Endodermal cell (in vitro differentiated cells): ENCODE measurements around the gene COIL. TPM values are rescaled to one million over a fixed set of nuclear protein-coding genes. Genes with fewer than 3 reads are reported as not detected.

Experiments used
- DNase-seq: peaks from one replicate; pipeline ENCODE4 v3.0.0-alpha.2; 2017
- H3K27ac ChIP-seq: 2 replicates; pipeline ENCODE4 v1.5.1; 2013; ENCODE audit warnings: mild to moderate bottlenecking, low read depth, low read length, moderate library complexity
- H3K27me3 ChIP-seq: 2 replicates; pipeline ENCODE4 v1.6.1; 2013; ENCODE audit warnings: mild to moderate bottlenecking, low read length, moderate library complexity; ENCODE audit not compliant: insufficient read depth, control insufficient read depth, poor library complexity, severe bottlenecking
- H3K36me3 ChIP-seq: 2 replicates; pipeline ENCODE4 v1.7.0; 2013; ENCODE audit warnings: mild to moderate bottlenecking, low read length, moderate library complexity; ENCODE audit not compliant: control insufficient read depth, insufficient read depth
- H3K4me1 ChIP-seq: one replicate; pipeline ENCODE4 v1.7.0; 2013; ENCODE audit warnings: low read length; ENCODE audit not compliant: control insufficient read depth, insufficient read depth
- H3K4me3 ChIP-seq: 2 replicates; pipeline ENCODE4 v1.5.1; 2013; ENCODE audit warnings: mild to moderate bottlenecking, low read length, moderate library complexity
- H3K9ac ChIP-seq: 2 replicates; pipeline ENCODE4 v1.6.1; 2013; ENCODE audit warnings: mild to moderate bottlenecking, low read length, moderate library complexity; ENCODE audit not compliant: poor library complexity, severe bottlenecking; ENCODE audit errors: extremely low read depth
- H3K9me3 ChIP-seq: 2 replicates; pipeline ENCODE4 v1.6.1; 2013; ENCODE audit warnings: mild to moderate bottlenecking, low read length, moderate library complexity; ENCODE audit not compliant: control insufficient read depth
- H3K27ac Mint-ChIP-seq: 2 replicates; pipeline ENCODE4 v1.8.0; 2020; ENCODE audit warnings: mixed read lengths
- H3K27me3 Mint-ChIP-seq: 2 replicates; pipeline ENCODE4 v1.8.0; 2021; ENCODE audit warnings: mild to moderate bottlenecking, mixed read lengths; ENCODE audit not compliant: insufficient read depth
- H3K36me3 Mint-ChIP-seq: 2 replicates; pipeline ENCODE4 v1.8.0; 2020; ENCODE audit warnings: low read depth, mixed read lengths
- H3K4me1 Mint-ChIP-seq: 2 replicates; pipeline ENCODE4 v1.8.0; 2020; ENCODE audit warnings: mixed read lengths
- H3K4me3 Mint-ChIP-seq: 2 replicates; pipeline ENCODE4 v1.8.0; 2020; ENCODE audit warnings: mild to moderate bottlenecking, moderate library complexity, mixed read lengths
- H3K9me3 Mint-ChIP-seq: 2 replicates; pipeline ENCODE4 v1.8.0; 2020; ENCODE audit warnings: mild to moderate bottlenecking, mixed read lengths
- CTCF ChIP-seq: fragments of 200-600 bp; sonication (generic); conservative IDR thresholded peaks from 2 replicates; pipeline ENCODE4 v1.5.0; 2021; ENCODE audit warnings: antibody characterized with exemption, mild to moderate bottlenecking
- WGBS, 2 experiments: methylation state at CpG; one replicate each; pipeline versions ENCODE4 v1.1.5 to v1.1.7; 2013; ENCODE audit warnings: missing lambda C conversion rate in 2 of 2, mixed read lengths in 1 of 2; ENCODE audit not compliant: insufficient coverage in 1 of 2, insufficient read length in 1 of 2; 5-methylcytosine and 5-hydroxymethylcytosine counted together
- total RNA-seq, 2 donors: library from RNA; stranded (reverse); fragmentation: NEBNext Ultra II Directional in 1 of 2; extraction: Animal tissue kit (Norgen Biotek cat#: 25700) in 1 of 2; gene quantifications; 2 replicates in 1 of 2; 3 replicates in 1 of 2; pipeline ENCODE4 v1.2.1, GENCODE V29; 2021

The COIL gene
- total RNA-seq, 2 donors from 2014 or later: 18.2 to 19.2 TPM

- no peaks in the 10 kb centered on the region for H3K9me3 ChIP-seq
- H3K36me3 ChIP-seq: peaks cover 8% of the 10 kb centered on the region
- H3K27ac ChIP-seq: no peak overlapping the region
- Mint-ChIP-seq H3K4me3 (no peak overlapping the region), H3K4me1 (no peaks in the 10 kb centered on the region), H3K36me3 (peaks cover 41% of the 10 kb centered on the region), H3K27ac (no peak overlapping the region), H3K9me3 (no peaks in the 10 kb centered on the region), H3K27me3 (no peaks in the 10 kb centered on the region)
- TF ChIP-seq CTCF: no peak
- H3K9ac ChIP-seq: no peak overlapping the region
- no peak overlapping the region for H3K4me3 ChIP-seq
- 86 to 95% methylated on average over 3 to 4 of the region's 4 CpGs for WGBS, 2 experiments
- H3K27me3 ChIP-seq: no peaks in the 10 kb centered on the region
- H3K4me1 ChIP-seq: no peaks in the 10 kb centered on the region
- DNase-seq: no peak
Measured at GRCh38 chr17:56988901-56989572, 28.2 kb upstream of the COIL start.

- no peaks in the 10 kb centered on the region for H3K4me1 ChIP-seq
- 95 to 100% methylated on average over 1 to 11 of the region's 11 CpGs for WGBS, 2 experiments
- H3K27me3 ChIP-seq: no peaks in the 10 kb centered on the region
- no peak overlapping the region for H3K27ac ChIP-seq
- H3K9me3 ChIP-seq: no peaks in the 10 kb centered on the region
- Mint-ChIP-seq H3K27ac (no peak overlapping the region), H3K4me3 (no peak overlapping the region), H3K4me1 (no peaks in the 10 kb centered on the region), H3K36me3 (peaks cover 35% of the 10 kb centered on the region), H3K9me3 (no peaks in the 10 kb centered on the region), H3K27me3 (no peaks in the 10 kb centered on the region)
- no peak for TF ChIP-seq CTCF
- H3K4me3 ChIP-seq: no peak overlapping the region
- peaks cover 8% of the 10 kb centered on the region for H3K36me3 ChIP-seq
- H3K9ac ChIP-seq: no peak overlapping the region
- DNase-seq: peak; percentile 13
Measured at GRCh38 chr17:56987283-56987834, 26.5 kb upstream of the COIL start.

- H3K27ac ChIP-seq: no peak overlapping the region
- 91 to 97% methylated on average over 7 to 14 of the region's 14 CpGs for WGBS, 2 experiments
- H3K27me3 Mint-ChIP-seq: no peaks in the 10 kb centered on the region
- peak; percentile 35 for DNase-seq
- H3K4me1 ChIP-seq: no peaks in the 10 kb centered on the region
- no peaks in the 10 kb centered on the region for H3K4me1 Mint-ChIP-seq
- H3K36me3 Mint-ChIP-seq: peaks cover 33% of the 10 kb centered on the region
- no peaks in the 10 kb centered on the region for H3K9me3 ChIP-seq
- no peaks in the 10 kb centered on the region for H3K27me3 ChIP-seq
- no peak overlapping the region for H3K4me3 Mint-ChIP-seq
- TF ChIP-seq CTCF: no peak
- H3K36me3 ChIP-seq: peaks cover 8% of the 10 kb centered on the region
- H3K9me3 Mint-ChIP-seq: no peaks in the 10 kb centered on the region
- H3K9ac ChIP-seq: no peak overlapping the region
- H3K27ac Mint-ChIP-seq: no peak overlapping the region
- no peak overlapping the region for H3K4me3 ChIP-seq
Measured at GRCh38 chr17:56985371-56986162, 24.7 kb upstream of the COIL start.
